HG03139 (cell line): ENCODE measurements around the gene ZNF827.

Source experiments
- ATAC-seq: cut with Tn5 transposase; IDR thresholded peaks from one replicate; pipeline ENCODE4 v1.9.1; 2021; ENCODE audit not compliant: unreplicated experiment

ZNF827 gene

GRCh38 chr4:145934434-145935047 is 4.1 kb downstream of the ZNF827 start:
- ATAC-seq, result no peak

- no peak for ATAC-seq
Measured at GRCh38 chr4:145933134-145933533, 5.5 kb downstream of the ZNF827 start.

- no peak for ATAC-seq
Measured at GRCh38 chr4:145931403-145931802, 7.2 kb downstream of the ZNF827 start.

- no peak for ATAC-seq
Measured at GRCh38 chr4:145930592-145930991, 8.0 kb downstream of the ZNF827 start.

- ATAC-seq, result no peak
Measured at GRCh38 chr4:145929415-145930178, 9.0 kb downstream of the ZNF827 start.

- ATAC-seq, result no peak
Measured at GRCh38 chr4:145928748-145929147, 9.9 kb downstream of the ZNF827 start.

GRCh38 chr4:145927030-145927429 is 11.6 kb downstream of the ZNF827 start:
- no peak for ATAC-seq

- no peak for ATAC-seq
Measured at GRCh38 chr4:145921231-145921630, 17.4 kb downstream of the ZNF827 start.

GRCh38 chr4:145920205-145920604 is 18.4 kb downstream of the ZNF827 start:
- no peak for ATAC-seq

GRCh38 chr4:145912376-145912775 is 26.2 kb downstream of the ZNF827 start:
- ATAC-seq, result no peak

- no peak for ATAC-seq
Measured at GRCh38 chr4:145909773-145910172, 28.9 kb downstream of the ZNF827 start.

GRCh38 chr4:145909281-145909715 is 29.3 kb downstream of the ZNF827 start:
- no peak for ATAC-seq

- ATAC-seq, result no peak
Measured at GRCh38 chr4:145907812-145908211, 30.8 kb downstream of the ZNF827 start.

GRCh38 chr4:145907390-145907789 is 31.2 kb downstream of the ZNF827 start:
- ATAC-seq, result no peak

GRCh38 chr4:145904413-145905177 is 34.0 kb downstream of the ZNF827 start:
- ATAC-seq, result no peak

GRCh38 chr4:145902522-145902921 is 36.1 kb downstream of the ZNF827 start:
- no peak for ATAC-seq

GRCh38 chr4:145899886-145900460 is 38.6 kb downstream of the ZNF827 start:
- ATAC-seq, result no peak

- ATAC-seq, result no peak
Measured at GRCh38 chr4:145898926-145899531, 39.6 kb downstream of the ZNF827 start.

GRCh38 chr4:145898466-145898865 is 40.2 kb downstream of the ZNF827 start:
- no peak for ATAC-seq

GRCh38 chr4:145895056-145895455 is 43.6 kb downstream of the ZNF827 start:
- no peak for ATAC-seq

- ATAC-seq, result no peak
Measured at GRCh38 chr4:145891958-145892357, 46.7 kb downstream of the ZNF827 start.
